TTC549 (cell line): ENCODE data around the gene EPHX1.
"Not testable (repeated sequence)": the region's sequence is repeated elsewhere in the genome, so short reads cannot be mapped to it uniquely, and the experiment has no call there.

Experiments
- FAIRE-seq: peaks from 2 replicates; lab custom pipeline; 2012; peaks lifted over from hg19 to GRCh38; lab: Jason Lieb, UNC

Gene EPHX1

GRCh38 chr1:225777583-225778336 lies 32.2 kb upstream of the EPHX1 start, which contains the start of gene SRP9:
TSS of gene SRP9 (plus strand) at chr1:225777826. CDS start at chr1:225777941, 115 bp downstream.
- peak; percentile 99 for FAIRE-seq

- peak; percentile 82 for FAIRE-seq
Measured at GRCh38 chr1:225778337-225778669, 31.6 kb upstream of the EPHX1 start.

GRCh38 chr1:225779165-225779564 lies 30.8 kb upstream of the EPHX1 start:
- not testable (repeated sequence) for FAIRE-seq

- FAIRE-seq, result no peak
Measured at GRCh38 chr1:225780134-225780533, 29.8 kb upstream of the EPHX1 start.

GRCh38 chr1:225780630-225781029 lies 29.3 kb upstream of the EPHX1 start:
- no peak for FAIRE-seq

- FAIRE-seq, result not testable (repeated sequence)
Measured at GRCh38 chr1:225789142-225789541, 20.8 kb upstream of the EPHX1 start.

GRCh38 chr1:225794954-225795353 lies 15.0 kb upstream of the EPHX1 start:
- FAIRE-seq, result peak; percentile 46

- not testable (repeated sequence) for FAIRE-seq
Measured at GRCh38 chr1:225796097-225796496, 13.8 kb upstream of the EPHX1 start.

GRCh38 chr1:225801146-225801545 lies 8.8 kb upstream of the EPHX1 start:
- not testable (repeated sequence) for FAIRE-seq

- peak; percentile 66 for FAIRE-seq
Measured at GRCh38 chr1:225806249-225806648, 3.7 kb upstream of the EPHX1 start.

- not testable (repeated sequence) for FAIRE-seq
Measured at GRCh38 chr1:225806736-225807135, 3.2 kb upstream of the EPHX1 start.

GRCh38 chr1:225808136-225808535 lies 1.8 kb upstream of the EPHX1 start:
- no peak for FAIRE-seq

- FAIRE-seq, result not testable (repeated sequence)
Measured at GRCh38 chr1:225810579-225811538, 935 bp downstream of the EPHX1 start.

- FAIRE-seq, result no peak
Measured at GRCh38 chr1:225811622-225812487, 1.9 kb downstream of the EPHX1 start.

- FAIRE-seq, result no peak
Measured at GRCh38 chr1:225812488-225813213, 2.7 kb downstream of the EPHX1 start.

- no peak for FAIRE-seq
Measured at GRCh38 chr1:225813214-225813964, 3.5 kb downstream of the EPHX1 start.

GRCh38 chr1:225814381-225814780 lies 4.5 kb downstream of the EPHX1 start:
- FAIRE-seq, result no peak

GRCh38 chr1:225815090-225815489 lies 5.2 kb downstream of the EPHX1 start:
- not testable (repeated sequence) for FAIRE-seq

GRCh38 chr1:225815526-225816178 lies 5.7 kb downstream of the EPHX1 start:
- FAIRE-seq, result no peak
